ENCODE measurements around the gene COL27A1.

COL27A1 gene

GRCh38 chr9:114227288-114228015 is 72.1 kb downstream of the COL27A1 start:
- H3K27me3 ChIP-seq (ENCODE audit: insufficient read depth, low read length, poor library complexity), result no peaks in the 10 kb centered on the region
- DNase-seq, result no peak
- H3K4me1 ChIP-seq (ENCODE audit: insufficient read depth, low read length), result no peaks in the 10 kb centered on the region
- no peaks in the 10 kb centered on the region for H3K79me2 ChIP-seq (ENCODE audit: insufficient read depth, low read length)
- TF ChIP-seq, protein P1, sequence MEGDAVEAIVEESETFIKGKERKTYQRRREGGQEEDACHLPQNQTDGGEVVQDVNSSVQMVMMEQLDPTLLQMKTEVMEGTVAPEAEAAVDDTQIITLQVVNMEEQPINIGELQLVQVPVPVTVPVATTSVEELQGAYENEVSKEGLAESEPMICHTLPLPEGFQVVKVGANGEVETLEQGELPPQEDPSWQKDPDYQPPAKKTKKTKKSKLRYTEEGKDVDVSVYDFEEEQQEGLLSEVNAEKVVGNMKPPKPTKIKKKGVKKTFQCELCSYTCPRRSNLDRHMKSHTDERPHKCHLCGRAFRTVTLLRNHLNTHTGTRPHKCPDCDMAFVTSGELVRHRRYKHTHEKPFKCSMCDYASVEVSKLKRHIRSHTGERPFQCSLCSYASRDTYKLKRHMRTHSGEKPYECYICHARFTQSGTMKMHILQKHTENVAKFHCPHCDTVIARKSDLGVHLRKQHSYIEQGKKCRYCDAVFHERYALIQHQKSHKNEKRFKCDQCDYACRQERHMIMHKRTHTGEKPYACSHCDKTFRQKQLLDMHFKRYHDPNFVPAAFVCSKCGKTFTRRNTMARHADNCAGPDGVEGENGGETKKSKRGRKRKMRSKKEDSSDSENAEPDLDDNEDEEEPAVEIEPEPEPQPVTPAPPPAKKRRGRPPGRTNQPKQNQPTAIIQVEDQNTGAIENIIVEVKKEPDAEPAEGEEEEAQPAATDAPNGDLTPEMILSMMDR (IDR thresholded peaks at IDR 0.05; ENCODE audit: borderline replicate concordance, extremely low read depth, low read length, poor library complexity, severe bottlenecking), result no peak
- TF ChIP-seq EZH2 (IDR thresholded peaks at IDR 0.05; ENCODE audit: borderline replicate concordance, low read depth, low read length, severe bottlenecking), result no peak
- no peak overlapping the region for H2AFZ ChIP-seq (ENCODE audit: low read depth, low read length)
- no peaks in the 10 kb centered on the region for H4K20me1 ChIP-seq (ENCODE audit: insufficient read depth, low read length)
- H3K4me2 ChIP-seq (ENCODE audit: insufficient read depth, low read length), result no peak overlapping the region
- H3K36me3 ChIP-seq (ENCODE audit: insufficient read depth, low read length), result no peaks in the 10 kb centered on the region
- no peak for ATAC-seq (ENCODE audit: insufficient read depth, low read depth)
- no peaks in the 10 kb centered on the region for H3K9me3 ChIP-seq (ENCODE audit: insufficient read depth, low read length, severe bottlenecking)
- H3K9ac ChIP-seq (ENCODE audit: low read depth, low read length), result no peak overlapping the region
- H3K27ac ChIP-seq (ENCODE audit: low read length), result no peak overlapping the region
- no peak overlapping the region for H3K4me3 ChIP-seq (ENCODE audit: low read depth in 1 of 2, low read length in 2 of 2)

- TF ChIP-seq, protein P1 (IDR thresholded peaks at IDR 0.05; ENCODE audit: borderline replicate concordance, extremely low read depth, low read length, poor library complexity, severe bottlenecking), result no peak
- TF ChIP-seq EZH2 (IDR thresholded peaks at IDR 0.05; ENCODE audit: borderline replicate concordance, low read depth, low read length, severe bottlenecking), result no peak
- ATAC-seq (ENCODE audit: insufficient read depth, low read depth), result no peak
- no peaks in the 10 kb centered on the region for H3K36me3 ChIP-seq (ENCODE audit: insufficient read depth, low read length)
- H3K4me3 ChIP-seq (ENCODE audit: low read depth in 1 of 2, low read length in 2 of 2), result no peak overlapping the region
- no peak overlapping the region for H3K27ac ChIP-seq (ENCODE audit: low read length)
- DNase-seq, result no peak
- H3K79me2 ChIP-seq (ENCODE audit: insufficient read depth, low read length), result no peaks in the 10 kb centered on the region
- no peaks in the 10 kb centered on the region for H3K9me3 ChIP-seq (ENCODE audit: insufficient read depth, low read length, severe bottlenecking)
- no peaks in the 10 kb centered on the region for H3K4me1 ChIP-seq (ENCODE audit: insufficient read depth, low read length)
- no peaks in the 10 kb centered on the region for H4K20me1 ChIP-seq (ENCODE audit: insufficient read depth, low read length)
- H3K9ac ChIP-seq (ENCODE audit: low read depth, low read length), result no peak overlapping the region
- H3K4me2 ChIP-seq (ENCODE audit: insufficient read depth, low read length), result no peak overlapping the region
- no peaks in the 10 kb centered on the region for H3K27me3 ChIP-seq (ENCODE audit: insufficient read depth, low read length, poor library complexity)
- no peak overlapping the region for H2AFZ ChIP-seq (ENCODE audit: low read depth, low read length)
Measured at GRCh38 chr9:114228016-114228808, 72.9 kb downstream of the COL27A1 start.

GRCh38 chr9:114229295-114229694 is 74.0 kb downstream of the COL27A1 start:
- Histone ChIP-seq H3K36me3 (ENCODE audit: insufficient read depth, low read length) (no peaks in the 10 kb centered on the region), H3K79me2 (ENCODE audit: insufficient read depth, low read length) (no peaks in the 10 kb centered on the region), H3K27ac (ENCODE audit: low read length) (no peak overlapping the region), H3K9me3 (ENCODE audit: insufficient read depth, low read length, severe bottlenecking) (no peaks in the 10 kb centered on the region), H4K20me1 (ENCODE audit: insufficient read depth, low read length) (no peaks in the 10 kb centered on the region), H3K9ac (ENCODE audit: low read depth, low read length) (no peak overlapping the region), H2AFZ (ENCODE audit: low read depth, low read length) (no peak overlapping the region), H3K4me3 (ENCODE audit: low read depth in 1 of 2, low read length in 2 of 2) (no peak overlapping the region), H3K27me3 (ENCODE audit: insufficient read depth, low read length, poor library complexity) (peaks cover 3% of the 10 kb centered on the region), H3K4me2 (ENCODE audit: insufficient read depth, low read length) (no peak overlapping the region), H3K4me1 (ENCODE audit: insufficient read depth, low read length) (no peaks in the 10 kb centered on the region)
- TF ChIP-seq EZH2 (IDR thresholded peaks at IDR 0.05; ENCODE audit: borderline replicate concordance, low read depth, low read length, severe bottlenecking), result no peak
- TF ChIP-seq, protein P1 (IDR thresholded peaks at IDR 0.05; ENCODE audit: borderline replicate concordance, extremely low read depth, low read length, poor library complexity, severe bottlenecking), result no peak
- ATAC-seq (ENCODE audit: insufficient read depth, low read depth) (no peak), DNase-seq (no peak)
